ENCODE data around the gene CST11.

The CST11 gene

DNA sequence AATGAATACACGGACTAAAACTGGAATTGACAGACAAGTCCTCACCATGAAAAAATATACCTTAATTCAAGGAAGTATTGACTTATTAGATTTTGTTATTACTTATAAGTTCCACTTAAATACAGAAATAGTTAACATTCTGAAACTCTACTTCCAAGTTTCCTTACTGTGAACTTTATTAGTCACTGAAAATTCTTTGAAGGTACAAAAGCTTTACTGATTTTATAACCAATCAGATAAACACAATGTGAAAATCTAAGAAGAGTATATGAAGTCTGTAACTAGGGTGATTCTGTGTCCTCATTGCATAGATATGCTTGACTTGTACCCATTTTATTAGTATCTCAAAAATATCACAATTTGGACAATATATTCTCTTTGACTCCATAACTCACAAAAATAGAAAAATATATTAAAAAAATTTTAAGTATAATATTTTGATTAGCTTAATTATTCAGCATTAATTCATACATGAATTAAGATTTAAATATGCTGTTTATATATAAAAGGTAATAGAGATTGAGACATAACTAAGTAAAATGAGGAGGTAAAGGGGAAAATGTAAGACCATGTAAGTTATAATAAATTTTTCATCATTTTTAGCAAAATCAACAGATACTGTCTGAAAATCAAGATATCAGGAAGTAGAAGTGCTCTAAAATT, 38.0 kb downstream of the CST11 start:
- DNase-seq (ENCODE audit: low read depth), result no peak
- no peak overlapping the region for H3K4me3 ChIP-seq (ENCODE audit: low read depth, low read length)

GRCh38 chr20:23413862-23414422, 38.7 kb downstream of the CST11 start:
- no peak for TF ChIP-seq CTCF (IDR thresholded peaks at IDR 0.05; ENCODE audit: low read depth, low read length, missing control alignments)
- no peak overlapping the region for H3K4me3 ChIP-seq (ENCODE audit: low read depth, low read length)

More for the DNA sequence above, 38.0 kb downstream of the CST11 start:
- no peak for TF ChIP-seq CTCF (IDR thresholded peaks at IDR 0.05; ENCODE audit: low read depth, low read length, missing control alignments)

DNA sequence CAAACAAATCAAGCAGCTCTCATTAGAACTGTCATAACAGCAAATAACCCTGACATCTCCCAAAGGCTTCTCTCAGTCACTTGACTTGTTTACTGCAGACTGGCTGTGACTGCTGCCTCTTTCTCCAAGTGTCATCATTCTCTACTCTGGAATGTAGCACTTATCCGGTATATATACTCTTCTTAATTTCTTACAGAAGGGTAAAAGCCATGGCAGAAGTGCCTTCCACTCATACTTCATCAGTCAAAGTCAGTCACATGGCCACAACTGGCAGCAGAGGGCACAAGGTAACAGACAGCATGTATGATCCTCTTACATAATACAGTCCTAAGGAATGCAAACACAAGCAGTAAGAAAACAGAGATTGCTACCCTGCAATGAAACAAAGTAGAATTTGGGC, 40.6 kb downstream of the CST11 start:
- TF ChIP-seq CTCF (IDR thresholded peaks at IDR 0.05; ENCODE audit: low read depth, low read length, missing control alignments), result no peak
- DNase-seq (ENCODE audit: low read depth), result no peak
- no peak overlapping the region for H3K4me3 ChIP-seq (ENCODE audit: low read depth, low read length)

More at GRCh38 chr20:23413862-23414422, 38.7 kb downstream of the CST11 start:
- no peak for DNase-seq (ENCODE audit: low read depth)

DNA sequence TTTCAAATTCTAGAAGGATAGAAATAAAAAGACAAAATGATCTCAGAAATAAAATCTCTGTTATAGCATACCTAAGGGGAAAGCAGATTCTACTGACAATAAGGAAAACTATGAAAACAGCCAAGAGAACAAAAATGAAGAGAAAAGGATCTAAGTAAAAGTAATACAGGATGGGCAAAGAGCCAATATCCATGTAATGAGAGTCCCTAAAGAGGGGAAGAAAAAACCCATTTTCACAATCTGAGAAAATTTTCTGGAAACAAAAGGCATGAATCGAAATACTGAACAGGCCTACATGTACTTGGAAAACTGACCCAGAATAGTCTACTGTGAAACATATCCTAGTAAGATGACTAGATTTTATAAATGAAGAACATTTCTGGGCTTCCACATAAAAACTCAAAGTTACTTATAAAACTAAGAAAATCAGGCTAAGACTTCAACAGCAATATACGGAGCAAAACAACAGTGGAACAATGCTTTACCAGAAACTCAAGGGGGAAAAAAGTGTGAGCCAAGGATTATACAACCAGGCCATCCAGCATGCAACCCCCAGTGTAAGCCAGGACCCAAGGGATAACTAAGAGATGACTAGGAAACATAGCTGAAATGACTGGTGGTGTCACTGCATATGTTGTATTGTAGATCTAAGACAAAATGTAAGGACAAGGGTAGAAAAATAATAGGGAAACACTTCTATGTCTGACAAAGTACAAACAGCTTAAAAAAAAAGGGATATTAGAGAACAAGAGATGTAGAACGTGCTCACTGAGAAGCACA, 41.6 kb downstream of the CST11 start:
- TF ChIP-seq CTCF (IDR thresholded peaks at IDR 0.05; ENCODE audit: low read depth, low read length, missing control alignments), result no peak
- no peak overlapping the region for H3K4me3 ChIP-seq (ENCODE audit: low read depth, low read length)
- no peak for DNase-seq (ENCODE audit: low read depth)

- DNase-seq (ENCODE audit: low read depth), result no peak
- TF ChIP-seq CTCF (IDR thresholded peaks at IDR 0.05; ENCODE audit: low read depth, low read length, missing control alignments), result no peak
- H3K4me3 ChIP-seq (ENCODE audit: low read depth, low read length), result no peak overlapping the region
These were observed 42.9 kb downstream of the CST11 start for GRCh38 chr20:23409800-23410199.

- no peak overlapping the region for H3K4me3 ChIP-seq (ENCODE audit: low read depth, low read length)
- no peak for TF ChIP-seq CTCF (IDR thresholded peaks at IDR 0.05; ENCODE audit: low read depth, low read length, missing control alignments)
- no peak for DNase-seq (ENCODE audit: low read depth)
These were observed 43.7 kb downstream of the CST11 start for GRCh38 chr20:23408957-23409356.

Data from GM12864 (cell line).